Neural cell (in vitro differentiated cells): Measurements from ENCODE around the gene PARK7. TPM values are rescaled to one million over a fixed set of nuclear protein-coding genes. Genes with fewer than 3 reads are reported as not detected.
"Not testable (repeated sequence)": the region's sequence is repeated elsewhere in the genome, so short reads cannot be mapped to it uniquely, and the experiment has no call there.

Experiments
- H2AFZ ChIP-seq: fragments of 200-600, 300-800 bp; sonication (generic), shearing (Covaris generic); 2 replicates; pipeline ENCODE4 v1.6.0; 2014; ENCODE audit warnings: low read depth, mild to moderate bottlenecking, antibody characterized with exemption, low read length, moderate library complexity
- H3F3A ChIP-seq: fragments of 200-600 bp; shearing (Covaris generic); 2 replicates; pipeline ENCODE4 v1.6.1; 2016; ENCODE audit warnings: mild to moderate bottlenecking, moderate library complexity, mixed read lengths, antibody characterized with exemption, low read length; ENCODE audit not compliant: insufficient read depth, poor library complexity, severe bottlenecking
- H3K27ac ChIP-seq: fragments of 200-600, 300-800 bp; sonication (generic), shearing (Covaris generic); 2 replicates; pipeline ENCODE4 v1.5.1; 2014; ENCODE audit warnings: mild to moderate bottlenecking, low read length, moderate library complexity
- H3K27me3 ChIP-seq: fragments of 300-800, 200-600 bp; sonication (generic), shearing (Covaris generic); 2 replicates; pipeline ENCODE4 v1.6.0; 2014; ENCODE audit warnings: mild to moderate bottlenecking, low read depth, low read length, moderate library complexity; ENCODE audit not compliant: insufficient read depth
- H3K36me3 ChIP-seq: fragments of 300-800, 200-600 bp; sonication (generic), shearing (Covaris generic); 2 replicates; pipeline ENCODE4 v1.5.1; 2014; ENCODE audit warnings: mild to moderate bottlenecking, antibody characterized with exemption, low read length, moderate library complexity; ENCODE audit not compliant: insufficient read depth
- H3K4me2 ChIP-seq: fragments of 300-800, 200-600 bp; sonication (generic), shearing (Covaris generic); 2 replicates; pipeline ENCODE4 v1.6.0; 2014; ENCODE audit warnings: mild to moderate bottlenecking, low read length
- H3K4me3 ChIP-seq: fragments of 300-800, 200-600 bp; sonication (generic), shearing (Covaris generic); 2 replicates; pipeline ENCODE4 v1.5.1; 2014; ENCODE audit warnings: mild to moderate bottlenecking, low read length, moderate library complexity
- H3K79me2 ChIP-seq: fragments of 200-600 bp; shearing (Covaris generic); replicated peaks from 2 replicates; pipeline ENCODE4 v1.6.0; 2014; ENCODE audit warnings: mild to moderate bottlenecking, low read length, moderate library complexity; ENCODE audit not compliant: insufficient read depth
- H3K9ac ChIP-seq: fragments of 300-800, 200-600 bp; sonication (generic), shearing (Covaris generic); 2 replicates; pipeline ENCODE4 v1.6.1; 2016; ENCODE audit warnings: mild to moderate bottlenecking, low read length, mixed read lengths
- H3K9me2 ChIP-seq: fragments of 200-600 bp; shearing (Covaris generic); 2 replicates; pipeline ENCODE4 v1.6.1; 2016; ENCODE audit warnings: mild to moderate bottlenecking, low read length, mixed read lengths; ENCODE audit not compliant: insufficient read depth
- H3K9me3 ChIP-seq: fragments of 200-600, 300-800 bp; sonication (generic), shearing (Covaris generic); 2 replicates; pipeline ENCODE4 v1.6.1; 2016; ENCODE audit warnings: mild to moderate bottlenecking, mixed run types, low read length, moderate library complexity, mixed read lengths
- H4K20me1 ChIP-seq: fragments of 200-600 bp; shearing (Covaris generic); 2 replicates; pipeline ENCODE4 v1.6.1; 2016; ENCODE audit warnings: mild to moderate bottlenecking, mixed run types; ENCODE audit not compliant: insufficient read depth
- EP300 ChIP-seq: fragments of 450-650 bp; conservative IDR thresholded peaks from 2 replicates; pipeline ENCODE4 v1.6.1; 2014; ENCODE audit warnings: antibody characterized with exemption, mild to moderate bottlenecking, moderate library complexity; ENCODE audit not compliant: poor library complexity, severe bottlenecking
- EZH2 ChIP-seq: fragments of 200-600, 300-800 bp; shearing (Covaris generic), sonication (generic); IDR thresholded peaks from 2 replicates; pipeline ENCODE4 v1.6.1; 2014; ENCODE audit warnings: antibody characterized with exemption, low read length, borderline replicate concordance, mild to moderate bottlenecking; ENCODE audit not compliant: insufficient read depth, poor library complexity, severe bottlenecking
- MXI1 ChIP-seq: fragments of 450-650 bp; conservative IDR thresholded peaks from 2 replicates; pipeline ENCODE4 v1.6.1; 2014; ENCODE audit warnings: antibody characterized with exemption, mild to moderate bottlenecking; ENCODE audit not compliant: poor library complexity, severe bottlenecking
- POLR2AphosphoS5 ChIP-seq: IDR thresholded peaks from 2 replicates; pipeline ENCODE4 v1.6.1; 2012
- RAD21 ChIP-seq: fragments of 450-650 bp; conservative IDR thresholded peaks from 2 replicates; pipeline ENCODE4 v1.6.1; 2014; ENCODE audit warnings: antibody characterized with exemption, mild to moderate bottlenecking, moderate library complexity
- SMC3 ChIP-seq: fragments of 450-650 bp; conservative IDR thresholded peaks from 2 replicates; pipeline ENCODE4 v1.6.1; 2014; ENCODE audit warnings: antibody characterized with exemption, mild to moderate bottlenecking, moderate library complexity; ENCODE audit not compliant: poor library complexity
- TAF1 ChIP-seq: IDR thresholded peaks from 2 replicates; pipeline ENCODE4 v1.6.1; 2012; ENCODE audit warnings: low read depth
- polyA plus RNA-seq: library from polyadenylated mRNA; depleted of rRNA; stranded (reverse); fragments of >200 nt; gene quantifications from 2 replicates; pipeline ENCODE4 v1.2.3, GENCODE V29; 2014
- TF ChIP-seq, protein P1 (sequence below): IDR thresholded peaks from 2 replicates; pipeline ENCODE4 v1.6.1; 2012; ENCODE audit warnings: borderline replicate concordance
- TF ChIP-seq, protein P2 (sequence below): fragments of 450-650 bp; IDR thresholded peaks from 2 replicates; pipeline ENCODE4 v1.5.1; 2014; ENCODE audit warnings: antibody characterized with exemption, mild to moderate bottlenecking, moderate library complexity; ENCODE audit not compliant: poor library complexity, severe bottlenecking

Gene PARK7
- polyA plus RNA-seq, 1 donor from 2014 or later, result 378 TPM

GRCh38 chr1:7916501-7916830, 45.0 kb upstream of the PARK7 start:
- no peak overlapping the region for H3K4me3 ChIP-seq
- no peak overlapping the region for H2AFZ ChIP-seq
- H3K79me2 ChIP-seq, result no peaks in the 10 kb centered on the region
- no peaks in the 10 kb centered on the region for H3F3A ChIP-seq
- H3K27ac ChIP-seq, result no peak overlapping the region
- H3K36me3 ChIP-seq, result no peaks in the 10 kb centered on the region
- no peaks in the 10 kb centered on the region for H3K27me3 ChIP-seq
- TF ChIP-seq EP300, result no peak
- TF ChIP-seq RAD21, result no peak
- TF ChIP-seq TAF1, result no peak
- TF ChIP-seq POLR2AphosphoS5, result no peak
- TF ChIP-seq SMC3, result no peak
- TF ChIP-seq EZH2, result no peak
- TF ChIP-seq, protein P1, sequence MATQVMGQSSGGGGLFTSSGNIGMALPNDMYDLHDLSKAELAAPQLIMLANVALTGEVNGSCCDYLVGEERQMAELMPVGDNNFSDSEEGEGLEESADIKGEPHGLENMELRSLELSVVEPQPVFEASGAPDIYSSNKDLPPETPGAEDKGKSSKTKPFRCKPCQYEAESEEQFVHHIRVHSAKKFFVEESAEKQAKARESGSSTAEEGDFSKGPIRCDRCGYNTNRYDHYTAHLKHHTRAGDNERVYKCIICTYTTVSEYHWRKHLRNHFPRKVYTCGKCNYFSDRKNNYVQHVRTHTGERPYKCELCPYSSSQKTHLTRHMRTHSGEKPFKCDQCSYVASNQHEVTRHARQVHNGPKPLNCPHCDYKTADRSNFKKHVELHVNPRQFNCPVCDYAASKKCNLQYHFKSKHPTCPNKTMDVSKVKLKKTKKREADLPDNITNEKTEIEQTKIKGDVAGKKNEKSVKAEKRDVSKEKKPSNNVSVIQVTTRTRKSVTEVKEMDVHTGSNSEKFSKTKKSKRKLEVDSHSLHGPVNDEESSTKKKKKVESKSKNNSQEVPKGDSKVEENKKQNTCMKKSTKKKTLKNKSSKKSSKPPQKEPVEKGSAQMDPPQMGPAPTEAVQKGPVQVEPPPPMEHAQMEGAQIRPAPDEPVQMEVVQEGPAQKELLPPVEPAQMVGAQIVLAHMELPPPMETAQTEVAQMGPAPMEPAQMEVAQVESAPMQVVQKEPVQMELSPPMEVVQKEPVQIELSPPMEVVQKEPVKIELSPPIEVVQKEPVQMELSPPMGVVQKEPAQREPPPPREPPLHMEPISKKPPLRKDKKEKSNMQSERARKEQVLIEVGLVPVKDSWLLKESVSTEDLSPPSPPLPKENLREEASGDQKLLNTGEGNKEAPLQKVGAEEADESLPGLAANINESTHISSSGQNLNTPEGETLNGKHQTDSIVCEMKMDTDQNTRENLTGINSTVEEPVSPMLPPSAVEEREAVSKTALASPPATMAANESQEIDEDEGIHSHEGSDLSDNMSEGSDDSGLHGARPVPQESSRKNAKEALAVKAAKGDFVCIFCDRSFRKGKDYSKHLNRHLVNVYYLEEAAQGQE, result no peak
- TF ChIP-seq MXI1, result no peak
- TF ChIP-seq, protein P2, sequence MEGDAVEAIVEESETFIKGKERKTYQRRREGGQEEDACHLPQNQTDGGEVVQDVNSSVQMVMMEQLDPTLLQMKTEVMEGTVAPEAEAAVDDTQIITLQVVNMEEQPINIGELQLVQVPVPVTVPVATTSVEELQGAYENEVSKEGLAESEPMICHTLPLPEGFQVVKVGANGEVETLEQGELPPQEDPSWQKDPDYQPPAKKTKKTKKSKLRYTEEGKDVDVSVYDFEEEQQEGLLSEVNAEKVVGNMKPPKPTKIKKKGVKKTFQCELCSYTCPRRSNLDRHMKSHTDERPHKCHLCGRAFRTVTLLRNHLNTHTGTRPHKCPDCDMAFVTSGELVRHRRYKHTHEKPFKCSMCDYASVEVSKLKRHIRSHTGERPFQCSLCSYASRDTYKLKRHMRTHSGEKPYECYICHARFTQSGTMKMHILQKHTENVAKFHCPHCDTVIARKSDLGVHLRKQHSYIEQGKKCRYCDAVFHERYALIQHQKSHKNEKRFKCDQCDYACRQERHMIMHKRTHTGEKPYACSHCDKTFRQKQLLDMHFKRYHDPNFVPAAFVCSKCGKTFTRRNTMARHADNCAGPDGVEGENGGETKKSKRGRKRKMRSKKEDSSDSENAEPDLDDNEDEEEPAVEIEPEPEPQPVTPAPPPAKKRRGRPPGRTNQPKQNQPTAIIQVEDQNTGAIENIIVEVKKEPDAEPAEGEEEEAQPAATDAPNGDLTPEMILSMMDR, result no peak
- no peak overlapping the region for H3K4me2 ChIP-seq
- no peaks in the 10 kb centered on the region for H3K9me2 ChIP-seq
- H3K9me3 ChIP-seq, result no peaks in the 10 kb centered on the region
- H4K20me1 ChIP-seq, result no peaks in the 10 kb centered on the region
- no peak overlapping the region for H3K9ac ChIP-seq

DNA sequence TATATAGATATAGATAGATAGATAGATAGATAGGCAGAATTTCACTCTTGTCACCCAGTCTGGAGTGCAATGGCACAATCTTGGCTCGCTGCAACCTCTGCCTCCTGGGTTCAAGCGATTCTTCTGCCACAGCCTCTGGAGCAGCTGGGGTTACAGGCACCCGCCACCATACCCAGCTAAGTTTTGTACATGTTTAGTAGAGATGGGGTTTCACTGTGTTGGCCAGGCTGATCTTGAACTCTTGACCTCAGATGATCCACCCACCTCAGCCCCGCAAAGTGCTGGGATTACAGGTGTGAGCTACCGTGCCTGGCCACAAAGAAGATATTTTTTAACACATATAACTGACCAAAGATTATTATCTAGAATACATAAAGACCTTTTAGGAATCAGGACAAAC, 43.5 kb upstream of the PARK7 start:
- H3K4me2 ChIP-seq, result not testable (repeated sequence)

GRCh38 chr1:7919880-7920279, 41.6 kb upstream of the PARK7 start:
- H3K79me2 ChIP-seq, result no peaks in the 10 kb centered on the region
- H3K9me3 ChIP-seq, result no peaks in the 10 kb centered on the region
- no peaks in the 10 kb centered on the region for H3F3A ChIP-seq
- no peak overlapping the region for H3K9ac ChIP-seq
- no peak overlapping the region for H3K27ac ChIP-seq
- TF ChIP-seq, protein P2, result no peak
- TF ChIP-seq POLR2AphosphoS5 (no peak), SMC3 (no peak), RAD21 (no peak), MXI1 (no peak), TAF1 (no peak), EP300 (no peak), EZH2 (no peak)
- TF ChIP-seq, protein P1, result no peak
- no peaks in the 10 kb centered on the region for H4K20me1 ChIP-seq
- no peaks in the 10 kb centered on the region for H3K9me2 ChIP-seq
- no peaks in the 10 kb centered on the region for H3K36me3 ChIP-seq
- H2AFZ ChIP-seq, result no peak overlapping the region
- no peak overlapping the region for H3K4me2 ChIP-seq
- no peaks in the 10 kb centered on the region for H3K27me3 ChIP-seq
- no peak overlapping the region for H3K4me3 ChIP-seq

More for the DNA sequence above, 43.5 kb upstream of the PARK7 start:
- not testable (repeated sequence) for H4K20me1 ChIP-seq, H3K79me2 ChIP-seq, H3K9me2 ChIP-seq, H3F3A ChIP-seq, H3K9me3 ChIP-seq, H2AFZ ChIP-seq, H3K27me3 ChIP-seq, H3K27ac ChIP-seq, H3K36me3 ChIP-seq, H3K4me3 ChIP-seq, H3K9ac ChIP-seq
